K562 (cell line): ENCODE results near the gene VPREB1. TPM values are rescaled to one million over a fixed set of nuclear protein-coding genes. Genes with fewer than 3 reads are reported as not detected.

ENCODE experiments used
- CEBPG ChIP-seq, 3 experiments: fragments of 200-800 bp in 1 of 3; sonication (Bioruptor generic) in 1 of 3; sonication (generic) in 1 of 3; formaldehyde crosslinking in 1 of 3; IDR thresholded peaks in 2 of 3; conservative IDR thresholded peaks in 1 of 3; 2 replicates each; pipeline versions ENCODE4 v1.6.1 to v1.8.0; 2016 to 2022; ENCODE audit warnings: missing compliant biosample characterization in 2 of 3, missing genetic modification characterization in 2 of 3, mild to moderate bottlenecking in 1 of 3, missing genetic modification reagents in 1 of 3
- CTBP1 ChIP-seq: fragments of 450-650 bp; IDR thresholded peaks from 2 replicates; pipeline ENCODE4 v1.6.1; 2016; ENCODE audit warnings: borderline replicate concordance
- CTCF ChIP-seq, 3 experiments: IDR thresholded peaks in 2 of 3; conservative IDR thresholded peaks in 1 of 3; 2 replicates each; pipeline ENCODE4 v1.5.1; 2011 to 2012; ENCODE audit warnings: low read length in 3 of 3, mild to moderate bottlenecking in 3 of 3, control low read depth in 2 of 3, improper control_type of control experiment in 1 of 3, inconsistent platforms in 1 of 3, low read depth in 1 of 3, mixed read lengths in 1 of 3, moderate library complexity in 1 of 3; ENCODE audit not compliant: insufficient read depth in 2 of 3
- ELF1 ChIP-seq: fragments of 200-800 bp; sonication (Bioruptor generic); IDR thresholded peaks from 2 replicates; pipeline ENCODE4 v1.6.1; 2016; ENCODE audit warnings: missing genetic modification characterization, missing compliant biosample characterization
- EP300 ChIP-seq: IDR thresholded peaks from 2 replicates; pipeline ENCODE4 v1.6.1; 2012; ENCODE audit warnings: low read length, improper control_type of control experiment
- FOSL1 ChIP-seq: fragments of 200-800 bp; sonication (Bioruptor generic); conservative IDR thresholded peaks from 2 replicates; pipeline ENCODE4 v1.6.1; 2016; ENCODE audit warnings: missing genetic modification characterization, missing compliant biosample characterization
- FOXA1 ChIP-seq: fragments of 450-650 bp; IDR thresholded peaks from 2 replicates; pipeline ENCODE4 v1.6.1; 2016; ENCODE audit warnings: mild to moderate bottlenecking, borderline replicate concordance
- HCFC1 ChIP-seq: IDR thresholded peaks from 2 replicates; pipeline ENCODE4 v1.6.1; 2012; ENCODE audit warnings: low read depth, low read length, improper control_type of control experiment
- IRF9 ChIP-seq: fragments of 450-650 bp; IDR thresholded peaks from 2 replicates; pipeline ENCODE4 v1.6.1; 2016; ENCODE audit warnings: missing biosample characterization, missing genetic modification characterization
- NR0B1 ChIP-seq: fragments of 450-650 bp; IDR thresholded peaks from one replicate; pipeline ENCODE4 v1.6.1; 2018; ENCODE audit warnings: mild to moderate bottlenecking, moderate library complexity; ENCODE audit not compliant: partially characterized antibody
- REST ChIP-seq, 2 experiments: fragments of 450-650 bp; formaldehyde crosslinking in 1 of 2; IDR thresholded peaks; 2 replicates each; pipeline versions ENCODE4 v1.4.0 to v1.6.1; 2014 to 2020; ENCODE audit warnings: mild to moderate bottlenecking in 2 of 2, borderline replicate concordance in 1 of 2, low read depth in 1 of 2
- SMAD3 ChIP-seq: fragments of 450-650 bp; formaldehyde crosslinking; conservative IDR thresholded peaks from 2 replicates; pipeline ENCODE4 v1.4.0; 2020; ENCODE audit warnings: mild to moderate bottlenecking
- SNAPC5 ChIP-seq: fragments of 250-450 bp; sonication (Bioruptor Pico); IDR thresholded peaks from 2 replicates; pipeline ENCODE4 v1.8.0; 2021; ENCODE audit warnings: moderate library complexity, mild to moderate bottlenecking, inconsistent platforms
- TBL1XR1 ChIP-seq, 2 experiments: IDR thresholded peaks; 2 replicates each; pipeline ENCODE4 v1.6.1; 2012; ENCODE audit warnings: improper control_type of control experiment in 2 of 2, low read length in 2 of 2, mild to moderate bottlenecking in 1 of 2
- ZNF780A ChIP-seq: fragments of 250-450 bp; sonication (Bioruptor Pico); IDR thresholded peaks from 2 replicates; pipeline ENCODE4 v1.5.0; 2021; ENCODE audit warnings: mild to moderate bottlenecking
- polyA plus RNA-seq, 8 experiments: library from polyadenylated mRNA; depleted of rRNA in 4 of 8; stranded (reverse) in 5 of 8; unstranded in 3 of 8; fragments of >200 nt; fragmentation: Nextera tagmentation in 2 of 8; fragmentation: Illumina TruSeq in 1 of 8; extraction: Ambion mirVana in 2 of 8; extraction: Trizol in 1 of 8; gene quantifications; 2 replicates each; pipeline versions ENCODE4 v1.2.1 to v1.2.3, GENCODE V29; 2011 to 2014; ENCODE audit warnings: inconsistent platforms in 1 of 8, missing spikeins in 1 of 8
- total RNA-seq, 7 experiments: library from RNA; depleted of rRNA in 6 of 7; stranded (reverse); fragments of >200 nt in 6 of 7; fragmentation: Illumina TruSeq in 2 of 7; extraction: Trizol in 2 of 7; gene quantifications; 2 replicates each; pipeline versions ENCODE4 v1.2.1 to v1.2.3, GENCODE V29; 2011 to 2021; ENCODE audit warnings: low replicate concordance in 1 of 7

Gene VPREB1
- total and polyA plus RNA-seq, 9 of the 15 experiments (the other 6 are each of a cell fraction or from before 2014, with no cell fraction given) = not detected

- TF ChIP-seq CEBPG (CRISPR knock-in tag; IDR thresholded peaks at IDR 0.05) (no peak), CEBPG (tag; conservative IDR thresholded peaks at IDR 0.05 in 1 of 2, IDR thresholded peaks at IDR 0.05 in 1 of 2) (no peak), FOSL1 (tag) (no peak), CTCF (IDR thresholded peaks at IDR 0.05 in 2 of 3, conservative IDR thresholded peaks at IDR 0.05 in 1 of 3; ENCODE audit: insufficient read depth in 2 of 3, low read depth in 1 of 3, low read length in 3 of 3) (peak; percentile 90 to 97 (median 96)), REST (IDR thresholded peaks at IDR 0.05; ENCODE audit: borderline replicate concordance) (peak; percentile 72; the same call in 1 of the 2 replicates), REST (CRISPR knock-in tag; IDR thresholded peaks at IDR 0.05; ENCODE audit: low read depth) (no peak), SMAD3 (no peak), HCFC1 (no peak), ZNF780A (no peak), ELF1 (tag) (no peak), NR0B1 (no peak), EP300 (no peak), SNAPC5 (CRISPR knock-in tag) (no peak), FOXA1 (no peak), TBL1XR1 (IDR thresholded peaks at IDR 0.05; ENCODE audit: low read length in 2 of 2) (no peak), CTBP1 (peak; percentile 24; the same call in 1 of the 2 replicates), IRF9 (no peak)
These were observed 9.0 kb upstream of the VPREB1 start (continued) for GRCh38 chr22:22235558-22235957.
